Activated CD4-positive, alpha-beta T cell treated with anti-CD3 and anti-CD28 coated beads for 36 hours (primary cell): ENCODE results near the gene IQGAP3. TPM values are rescaled to one million over a fixed set of nuclear protein-coding genes. Genes with fewer than 3 reads are reported as not detected.

Experiments used
- ATAC-seq: fragments of 200-7000 bp; cut with Tn5 transposase; one replicate; pipeline ENCODE4 v1.10.0; 2021; ENCODE audit warnings: mild to moderate bottlenecking, moderate library complexity
- CTCF ChIA-PET: fragments of 350-600 bp; sonication (Branson Sonifier 250); formaldehyde crosslinking; loops from one replicate; lab custom pipeline; 2021; ENCODE audit warnings: antibody characterized with exemption; lab: Charles Lee
- POLR2A ChIA-PET: fragments of 350-600 bp; sonication (Branson Sonifier 250); formaldehyde crosslinking; loops from one replicate; lab custom pipeline; 2021; ENCODE audit warnings: antibody characterized with exemption, inconsistent platforms; lab: Charles Lee
- DNase-seq: peaks from one replicate; pipeline ENCODE4 v3.0.0-alpha.2; 2020
- H3K27ac Mint-ChIP-seq: one replicate; pipeline ENCODE4 v1.8.0; 2021; ENCODE audit warnings: mixed read lengths
- H3K27me3 Mint-ChIP-seq: one replicate; pipeline ENCODE4 v1.8.0; 2021; ENCODE audit warnings: mixed read lengths
- H3K36me3 Mint-ChIP-seq: one replicate; pipeline ENCODE4 v1.8.0; 2021; ENCODE audit warnings: low read depth, mixed read lengths
- H3K4me1 Mint-ChIP-seq: one replicate; pipeline ENCODE4 v1.8.0; 2021; ENCODE audit warnings: mixed read lengths
- H3K4me3 Mint-ChIP-seq: one replicate; pipeline ENCODE4 v1.8.0; 2021; ENCODE audit warnings: mild to moderate bottlenecking, moderate library complexity, mixed read lengths
- H3K9me3 Mint-ChIP-seq: one replicate; pipeline ENCODE4 v1.8.0; 2021; ENCODE audit warnings: low read depth, mixed read lengths
- intact Hi-C, 2 experiments: fragments of 100-400 bp; cut with DNase I in 1 of 2; cut with micrococcal nuclease in 1 of 2; formaldehyde crosslinking; loops; one replicate each; pipeline versions ENCODE4 v1.14.2 to v1.15.1; 2022 to 2024; cut with DNase I, micrococcal nuclease
- total RNA-seq, 2 experiments: library from RNA; stranded (reverse); gene quantifications; one replicate each; pipeline ENCODE4 v1.2.3, GENCODE V29; 2021

IQGAP3 gene
- total RNA-seq, 2 experiments from 2014 or later: 14.9 to 16.0 TPM

- Mint-ChIP-seq H3K4me1 (peaks cover 66% of the 10 kb centered on the region), H3K4me3 (peak overlapping the region; percentile 64), H3K27ac (peak overlapping the region; percentile 99), H3K36me3 (peaks cover 5% of the 10 kb centered on the region), H3K27me3 (no peaks in the 10 kb centered on the region), H3K9me3 (no peaks in the 10 kb centered on the region)
- intact Hi-C loops: loop anchor here (2.0 to 10.0 kb wide), 8 partner anchors 69 to 1499 kb away; partner anchors contain the start of genes ETV3 (in 1 of the 2), GPATCH4 (in 1 of the 2), IQGAP3 (in 1 of the 2) and ISG20L2 (in 1 of the 2)
- DNase-seq: no peak
- no peak for ATAC-seq
- ChIA-PET POLR2A (interaction anchor here (0.8 to 1.4 kb wide), 2 partner anchors 47 to 88 kb away, joined by 3 to 6 read pairs; partner anchors contain the start of gene NAXE), CTCF (interaction anchor here (0.7 to 4.6 kb wide), 6 partner anchors 16 to 374 kb away, joined by 3 to 63 read pairs (median 6); no protein-coding TSS in a partner anchor)
These were observed 68.5 kb downstream of the IQGAP3 start for GRCh38 chr1:156503698-156504437.

DNA sequence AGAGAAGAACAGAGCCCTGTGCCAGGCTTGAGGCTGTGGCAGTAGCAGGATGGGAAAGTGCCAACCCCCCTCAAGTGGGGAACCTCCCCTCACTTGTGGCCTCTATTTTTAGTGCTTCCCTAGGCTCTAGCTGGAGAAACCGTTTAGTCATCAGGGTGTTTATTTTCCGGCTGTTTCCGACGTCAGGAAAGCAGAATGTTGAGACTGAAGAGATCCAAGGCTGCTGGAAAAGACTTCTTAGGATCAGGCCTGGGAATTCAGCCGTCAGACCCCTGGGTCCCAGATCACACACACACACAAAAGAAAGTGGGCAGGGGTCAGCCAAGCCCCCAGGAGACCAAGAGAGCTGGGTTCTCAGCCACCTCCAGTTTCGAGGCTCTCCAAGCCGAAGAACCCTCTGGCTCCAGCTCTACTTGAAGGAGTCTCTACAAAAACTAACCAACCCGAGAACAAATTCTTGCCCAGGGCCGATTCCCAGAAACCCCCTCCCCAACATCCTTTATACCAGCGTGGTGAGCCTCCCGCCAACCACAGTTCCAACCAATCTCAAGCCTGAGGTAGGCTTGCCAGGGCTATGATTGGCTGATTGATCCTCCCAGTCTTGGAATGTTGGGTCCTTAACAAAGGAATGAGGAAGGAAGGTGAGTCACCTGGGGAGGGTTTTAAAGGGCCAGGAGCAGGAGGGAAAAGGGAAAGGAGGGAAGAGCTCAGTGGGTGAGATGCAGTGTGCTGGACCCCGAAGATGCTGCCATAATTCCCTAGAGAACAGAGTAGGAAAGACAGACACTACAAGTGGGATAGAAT lies 69.3 kb downstream of the IQGAP3 start:
- ChIA-PET CTCF (interaction anchor here (0.7 to 4.6 kb wide), 9 partner anchors 15 to 223 kb away, joined by 3 to 63 read pairs (median 4); partner anchors contain the start of genes CRABP2 and SMG5), POLR2A (interaction anchor here (0.5 to 1.3 kb wide), 2 partner anchors 22 to 264 kb away, joined by 4 read pairs; no protein-coding TSS in a partner anchor)
- peak overlapping the region; percentile 99 for H3K27ac Mint-ChIP-seq
- intact Hi-C loops: loop anchor here (5.0 to 10.0 kb wide), 6 partner anchors 99 to 1498 kb away; partner anchors contain the start of genes ETV3 (in 1 of the 2), GPATCH4 (in 1 of the 2), ISG20L2 (in 1 of the 2) and METTL25B (in 1 of the 2)
- no peak for ATAC-seq
- peaks cover 67% of the 10 kb centered on the region for H3K4me1 Mint-ChIP-seq
- H3K9me3 Mint-ChIP-seq: no peaks in the 10 kb centered on the region
- DNase-seq: no peak
- H3K27me3 Mint-ChIP-seq: no peaks in the 10 kb centered on the region
- peaks cover 5% of the 10 kb centered on the region for H3K36me3 Mint-ChIP-seq
- H3K4me3 Mint-ChIP-seq: no peak overlapping the region

- no peak for ATAC-seq
- intact Hi-C loops: loop anchor here (5.0 to 10.0 kb wide), 6 partner anchors 100 to 1498 kb away; partner anchors contain the start of genes ETV3 (in 1 of the 2), GPATCH4 (in 1 of the 2), ISG20L2 (in 1 of the 2) and METTL25B (in 1 of the 2)
- ChIA-PET CTCF (interaction anchor here (0.7 to 4.6 kb wide), 10 partner anchors 8 to 220 kb away, joined by 3 to 63 read pairs (median 6); partner anchors contain the start of genes CRABP2 and SMG5), POLR2A (interaction anchor here (1.3 to 1.9 kb wide), 3 partner anchors 13 to 45 kb away, joined by 3 to 5 read pairs (median 4); no protein-coding TSS in a partner anchor)
- H3K27ac Mint-ChIP-seq: peak overlapping the region; percentile 99
- no peaks in the 10 kb centered on the region for H3K9me3 Mint-ChIP-seq
- no peak for DNase-seq
- H3K4me1 Mint-ChIP-seq: peaks cover 67% of the 10 kb centered on the region
- no peaks in the 10 kb centered on the region for H3K27me3 Mint-ChIP-seq
- peaks cover 5% of the 10 kb centered on the region for H3K36me3 Mint-ChIP-seq
- H3K4me3 Mint-ChIP-seq: peak overlapping the region; percentile 88
These were observed 69.9 kb downstream of the IQGAP3 start for GRCh38 chr1:156502391-156502893.

DNA sequence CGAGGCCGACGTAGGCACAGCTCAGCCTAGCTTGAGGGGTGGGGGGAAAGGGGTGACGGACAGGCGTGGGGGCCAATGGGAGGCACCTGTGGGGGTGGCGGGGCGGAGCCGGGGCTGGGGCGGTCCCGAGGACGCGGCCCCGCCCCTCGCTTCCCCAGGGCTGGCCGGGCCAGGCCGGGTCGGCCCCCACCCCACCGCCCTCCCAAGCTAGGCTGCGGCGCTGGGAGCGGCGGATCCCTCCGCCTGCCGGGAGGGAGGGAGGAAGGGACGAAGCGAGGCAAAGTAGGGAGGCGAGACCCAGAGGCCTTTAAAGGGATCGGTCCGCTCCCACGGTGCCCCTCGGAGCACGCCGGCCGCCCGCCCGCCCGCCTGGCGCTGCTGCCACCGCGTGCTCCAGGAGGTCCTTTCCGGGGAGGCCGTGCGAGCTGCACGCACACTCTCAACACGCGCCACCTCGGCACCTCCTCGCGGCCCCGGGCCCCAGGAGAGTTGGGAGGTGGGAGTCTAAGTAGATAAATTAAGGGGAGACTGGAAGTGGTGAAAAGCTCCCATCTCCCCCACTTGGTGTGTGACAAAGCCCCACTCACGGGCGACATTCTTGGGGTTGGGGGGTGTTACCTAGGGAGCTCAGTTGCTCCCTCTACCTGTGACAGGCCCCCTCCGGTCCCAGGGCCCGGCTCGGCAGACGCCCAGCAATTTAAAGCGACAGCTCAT lies 71.4 kb downstream of the IQGAP3 start:
- intact Hi-C loops: loop anchor here (1.0 to 10.0 kb wide), 17 partner anchors 13 to 1496 kb away; partner anchors contain the start of genes GPATCH4 (in 2 of the 2), ISG20L2 (in 2 of the 2), METTL25B (in 2 of the 2) and CCT3 (in 1 of the 2)
- Mint-ChIP-seq H3K4me1 (peaks cover 73% of the 10 kb centered on the region), H3K9me3 (no peaks in the 10 kb centered on the region), H3K27ac (peak overlapping the region; percentile 99), H3K27me3 (no peaks in the 10 kb centered on the region), H3K36me3 (peaks cover 5% of the 10 kb centered on the region), H3K4me3 (peak overlapping the region; percentile 88)
- ATAC-seq (peak; percentile 65), DNase-seq (peak; percentile 96)
- CTCF ChIA-PET: interaction anchor here (0.6 to 4.6 kb wide), 20 partner anchors 10 to 266 kb away, joined by 3 to 63 read pairs (median 4); partner anchors contain the start of genes CCT3, PRCC, TSACC and TTC24
- POLR2A ChIA-PET: interaction anchor here (0.6 to 2.0 kb wide), 16 partner anchors 9 to 1259 kb away, joined by 3 to 27 read pairs (median 4); partner anchors contain the start of gene PMF1

DNA sequence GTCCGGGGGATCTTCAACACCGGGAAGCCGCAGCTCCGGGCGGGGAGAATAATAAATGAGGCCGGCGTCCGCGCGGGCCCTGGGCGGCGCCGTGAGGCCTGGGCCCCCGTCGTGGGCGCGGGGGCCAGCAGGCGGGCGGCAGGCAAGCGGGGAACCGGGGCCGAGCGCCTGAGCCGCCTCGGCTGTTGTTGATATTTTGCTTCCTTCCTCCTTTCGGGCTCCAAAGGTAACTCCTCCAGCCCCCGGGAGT lies 71.9 kb downstream of the IQGAP3 start, which contains the start of gene MEF2D:
TSS of gene MEF2D (minus strand) at position 233 of the 250 bp plus-strand sequence. CDS start 17,483 bp downstream, outside the sequence.
- POLR2A ChIA-PET: interaction anchor here (0.6 to 2.0 kb wide), 8 partner anchors 9 to 403 kb away, joined by 3 to 27 read pairs (median 4); partner anchors contain the start of gene PMF1
- CTCF ChIA-PET: interaction anchor here (0.6 to 4.6 kb wide), 10 partner anchors 13 to 184 kb away, joined by 3 to 63 read pairs (median 4); partner anchors contain the start of genes CCT3 and TSACC
- peak within 1 kb of the TSS; percentile 99 for H3K27ac Mint-ChIP-seq
- no peak for DNase-seq
- H3K27me3 Mint-ChIP-seq: no peaks in the 10 kb centered on the region
- ATAC-seq: peak; percentile 0
- intact Hi-C loops: loop anchor here (1.0 to 10.0 kb wide), 15 partner anchors 12 to 1496 kb away; partner anchors contain the start of genes ISG20L2 (in 2 of the 2), METTL25B (in 2 of the 2), CCT3 (in 1 of the 2) and ETV3 (in 1 of the 2)
- H3K36me3 Mint-ChIP-seq: peaks cover 9% of the 10 kb centered on the region
- no peaks in the 10 kb centered on the region for H3K9me3 Mint-ChIP-seq
- H3K4me3 Mint-ChIP-seq: peak within 1 kb of the TSS; percentile 88
- peaks cover 72% of the 10 kb centered on the region for H3K4me1 Mint-ChIP-seq

DNA sequence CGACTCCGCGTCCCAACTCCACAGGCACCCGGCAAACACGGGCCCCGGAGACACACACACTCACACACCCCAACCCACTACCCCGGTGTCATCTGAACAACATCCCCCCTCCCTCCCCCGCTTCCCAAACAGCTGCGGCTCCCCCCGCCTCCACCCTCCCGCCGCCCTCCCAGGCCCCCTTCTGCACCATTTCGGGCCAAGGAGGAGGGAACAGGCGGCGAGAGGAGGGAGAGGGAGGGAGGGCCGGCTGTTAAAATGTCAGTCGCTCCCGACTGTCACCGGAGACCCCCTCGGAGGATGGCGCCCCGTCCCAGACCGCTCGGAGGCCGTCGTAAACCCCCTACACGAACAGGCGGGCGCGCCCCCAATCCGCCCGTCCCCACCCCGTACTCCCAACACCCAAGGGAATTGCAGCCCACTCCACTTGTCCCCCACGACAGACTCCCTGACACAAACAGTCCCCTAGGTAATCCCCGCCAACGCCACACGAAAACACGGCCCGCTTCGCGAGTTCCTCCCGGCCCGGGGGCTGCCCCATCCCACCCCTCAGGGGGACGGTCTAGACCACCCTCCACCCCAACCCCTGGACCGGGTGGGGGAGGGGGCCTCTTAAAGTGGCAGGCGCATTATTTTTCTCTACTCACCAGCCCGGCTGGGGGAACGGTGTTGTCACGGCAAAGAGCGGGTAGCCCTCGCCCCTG lies 72.4 kb downstream of the IQGAP3 start:
- intact Hi-C loops: loop anchor here (1.0 to 10.0 kb wide), 16 partner anchors 12 to 1495 kb away; partner anchors contain the start of genes ISG20L2 (in 2 of the 2), METTL25B (in 2 of the 2), CCT3 (in 1 of the 2) and ETV3 (in 1 of the 2)
- CTCF ChIA-PET: interaction anchor here (0.6 to 4.0 kb wide), 9 partner anchors 11 to 403 kb away, joined by 3 to 63 read pairs (median 4); no protein-coding TSS in a partner anchor
- DNase-seq (peak; percentile 62), ATAC-seq (peak; percentile 0)
- Mint-ChIP-seq H3K4me3 (peak overlapping the region; percentile 88), H3K27me3 (no peaks in the 10 kb centered on the region), H3K27ac (peak overlapping the region; percentile 85), H3K4me1 (peaks cover 72% of the 10 kb centered on the region), H3K9me3 (no peaks in the 10 kb centered on the region), H3K36me3 (peaks cover 11% of the 10 kb centered on the region)
- POLR2A ChIA-PET: interaction anchor here (0.6 to 2.0 kb wide), 8 partner anchors 8 to 403 kb away, joined by 3 to 27 read pairs (median 4); partner anchors contain the start of gene PMF1

- Mint-ChIP-seq H3K27ac (peak overlapping the region; percentile 51), H3K27me3 (no peaks in the 10 kb centered on the region), H3K36me3 (peaks cover 11% of the 10 kb centered on the region), H3K9me3 (no peaks in the 10 kb centered on the region), H3K4me1 (peaks cover 76% of the 10 kb centered on the region), H3K4me3 (peak overlapping the region; percentile 88)
- DNase-seq (no peak), ATAC-seq (no peak)
- CTCF ChIA-PET: interaction anchor here (0.6 to 5.0 kb wide), 8 partner anchors 10 to 402 kb away, joined by 3 to 33 read pairs (median 3); no protein-coding TSS in a partner anchor
- intact Hi-C loops: loop anchor here in 1 of 2 experiments (1.0 kb wide), 1 partner anchor 18 kb away; no protein-coding TSS in a partner anchor
- POLR2A ChIA-PET: interaction anchor here (0.6 to 1.5 kb wide), 4 partner anchors 9 to 121 kb away, joined by 3 to 5 read pairs (median 4); no protein-coding TSS in a partner anchor
These were observed 73.0 kb downstream of the IQGAP3 start for GRCh38 chr1:156499194-156499841.

DNA sequence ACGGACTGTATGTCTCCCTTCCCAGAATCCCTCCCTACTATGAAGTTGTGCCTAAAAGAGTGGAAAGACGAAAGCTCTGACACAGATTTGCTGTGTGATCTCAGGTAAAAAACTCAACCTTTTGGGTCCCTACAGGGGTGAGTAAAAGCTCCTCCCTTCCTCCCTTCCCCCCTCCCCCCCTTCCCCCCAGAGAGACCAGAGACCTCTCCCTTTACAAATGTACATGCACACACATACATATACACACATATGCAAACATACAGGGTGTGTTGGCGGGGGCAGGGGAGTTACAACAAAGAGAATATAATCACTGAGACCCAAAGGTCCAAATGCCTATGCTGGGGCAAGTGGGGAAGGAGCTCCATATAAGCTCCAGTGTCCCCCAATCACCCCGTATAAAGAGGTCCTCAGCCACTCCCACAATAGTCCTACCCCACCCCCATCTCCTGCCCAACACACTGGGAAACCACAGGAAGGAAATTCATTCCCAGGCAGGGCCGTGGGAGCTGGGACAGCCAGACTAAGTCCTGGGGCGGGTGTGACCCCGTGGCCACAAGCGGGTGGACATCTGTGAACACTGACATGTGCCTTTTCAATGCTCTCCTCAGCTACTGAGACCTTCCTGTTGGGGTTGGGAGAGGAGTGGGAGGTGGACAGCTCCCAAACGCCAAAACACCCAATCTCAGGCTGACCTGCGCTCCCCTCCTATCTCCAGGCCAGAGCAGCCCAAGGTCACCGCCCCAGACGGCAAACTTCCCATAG lies 73.8 kb downstream of the IQGAP3 start:
- DNase-seq (no peak), ATAC-seq (no peak)
- H3K9me3 Mint-ChIP-seq: no peaks in the 10 kb centered on the region
- H3K27me3 Mint-ChIP-seq: no peaks in the 10 kb centered on the region
- ChIA-PET CTCF (interaction anchor here (0.5 to 5.0 kb wide), 9 partner anchors 9 to 348 kb away, joined by 3 to 33 read pairs (median 3); no protein-coding TSS in a partner anchor), POLR2A (interaction anchor here (0.6 to 1.5 kb wide), 5 partner anchors 9 to 122 kb away, joined by 3 to 5 read pairs (median 4); no protein-coding TSS in a partner anchor)
- H3K4me1 Mint-ChIP-seq: peaks cover 76% of the 10 kb centered on the region
- H3K27ac Mint-ChIP-seq: peak overlapping the region; percentile 31
- H3K36me3 Mint-ChIP-seq: peaks cover 11% of the 10 kb centered on the region
- intact Hi-C loops: loop anchor here in 1 of 2 experiments (1.0 kb wide), 1 partner anchor 17 kb away; no protein-coding TSS in a partner anchor
- H3K4me3 Mint-ChIP-seq: peak overlapping the region; percentile 88
